Measurements from ENCODE around the gene PROM1.

Gene PROM1

GRCh38 chr4:16109256-16109655 lies 25.4 kb upstream of the PROM1 start:
- no peak for DNase-seq

- DNase-seq = no peak
Measured at GRCh38 chr4:16106956-16107355, 23.1 kb upstream of the PROM1 start.

GRCh38 chr4:16104520-16104919 lies 20.7 kb upstream of the PROM1 start:
- no peak for DNase-seq

- no peak for DNase-seq
Measured at GRCh38 chr4:16102356-16102755, 18.5 kb upstream of the PROM1 start.

- DNase-seq = no peak
Measured at GRCh38 chr4:16100833-16101232, 17.0 kb upstream of the PROM1 start.

- DNase-seq = no peak
Measured at GRCh38 chr4:16092682-16093319, 9.0 kb upstream of the PROM1 start.

GRCh38 chr4:16090096-16090705 lies 6.4 kb upstream of the PROM1 start:
- DNase-seq = no peak

- no peak for DNase-seq
Measured at GRCh38 chr4:16089156-16089555, 5.3 kb upstream of the PROM1 start.

- DNase-seq = no peak
Measured at GRCh38 chr4:16088601-16089000, 4.8 kb upstream of the PROM1 start.

GRCh38 chr4:16085822-16086221 lies 2.0 kb upstream of the PROM1 start:
- DNase-seq = no peak

- DNase-seq = no peak
Measured at GRCh38 chr4:16082426-16083240, 1.2 kb downstream of the PROM1 start.

GRCh38 chr4:16082041-16082425 lies 1.8 kb downstream of the PROM1 start:
- no peak for DNase-seq

- no peak for DNase-seq
Measured at GRCh38 chr4:16079046-16079445, 4.8 kb downstream of the PROM1 start.

GRCh38 chr4:16078195-16078760 lies 5.5 kb downstream of the PROM1 start:
- no peak for DNase-seq

GRCh38 chr4:16077786-16078185 lies 6.0 kb downstream of the PROM1 start:
- no peak for DNase-seq

- DNase-seq = no peak
Measured at GRCh38 chr4:16075975-16076757, 7.7 kb downstream of the PROM1 start.

- no peak for DNase-seq
Measured at GRCh38 chr4:16075061-16075460, 8.8 kb downstream of the PROM1 start.

- no peak for DNase-seq
Measured at GRCh38 chr4:16072168-16072567, 11.7 kb downstream of the PROM1 start.

GRCh38 chr4:16070203-16070602 lies 13.6 kb downstream of the PROM1 start:
- DNase-seq = no peak

- DNase-seq = no peak
Measured at GRCh38 chr4:16067515-16067914, 16.3 kb downstream of the PROM1 start.

- DNase-seq = no peak
Measured at GRCh38 chr4:16066586-16067128, 17.2 kb downstream of the PROM1 start.

GRCh38 chr4:16065066-16065465 lies 18.8 kb downstream of the PROM1 start:
- no peak for DNase-seq

GRCh38 chr4:16062601-16063000 lies 21.2 kb downstream of the PROM1 start:
- DNase-seq = no peak
